Activated naive CD4-positive, alpha-beta T cell treated with anti-CD3 and anti-CD28 coated beads for 36 hours (primary cell): ENCODE results near the gene RALB. TPM values are rescaled to one million over a fixed set of nuclear protein-coding genes. Genes with fewer than 3 reads are reported as not detected.

Experiments
- CTCF ChIA-PET: fragments of 350-600 bp; sonication (Branson Sonifier 250); formaldehyde crosslinking; loops from one replicate; lab custom pipeline; 2021; ENCODE audit warnings: antibody characterized with exemption; lab: Charles Lee
- DNase-seq: peaks from one replicate; pipeline ENCODE4 v3.0.0-alpha.2; 2020
- H3K27ac Mint-ChIP-seq: one replicate; pipeline ENCODE4 v1.8.0; 2021; ENCODE audit warnings: mild to moderate bottlenecking, mixed read lengths
- H3K27me3 Mint-ChIP-seq: one replicate; pipeline ENCODE4 v1.8.0; 2021; ENCODE audit warnings: low read depth, mixed read lengths
- H3K36me3 Mint-ChIP-seq: one replicate; pipeline ENCODE4 v1.8.0; 2021; ENCODE audit warnings: low read depth, mixed read lengths
- H3K4me1 Mint-ChIP-seq: one replicate; pipeline ENCODE4 v1.8.0; 2021; ENCODE audit warnings: low read depth, mixed read lengths
- H3K4me3 Mint-ChIP-seq: one replicate; pipeline ENCODE4 v1.8.0; 2021; ENCODE audit warnings: mild to moderate bottlenecking, moderate library complexity, mixed read lengths
- H3K9me3 Mint-ChIP-seq: one replicate; pipeline ENCODE4 v1.8.0; 2021; ENCODE audit warnings: mixed read lengths
- intact Hi-C: fragments of 100-400 bp; cut with micrococcal nuclease; formaldehyde crosslinking; loops from one replicate; pipeline ENCODE4 v1.15.1; 2023
- total RNA-seq, 2 experiments: library from RNA; stranded (reverse); gene quantifications; one replicate each; pipeline ENCODE4 v1.2.3, GENCODE V29; 2021

RALB gene
- total RNA-seq, 2 experiments from 2014 or later, result 16.4 to 19.3 TPM

GRCh38 chr2:120236791-120237190 lies 15.9 kb upstream of the RALB start:
- H3K4me1 Mint-ChIP-seq, result peaks cover 17% of the 10 kb centered on the region
- DNase-seq, result no peak
- no peaks in the 10 kb centered on the region for H3K36me3 Mint-ChIP-seq
- no peak overlapping the region for H3K27ac Mint-ChIP-seq
- H3K4me3 Mint-ChIP-seq, result no peak overlapping the region
- CTCF ChIA-PET, result no interaction called here
- intact Hi-C loops, result no loop called here
- peaks cover 2% of the 10 kb centered on the region for H3K9me3 Mint-ChIP-seq
- no peaks in the 10 kb centered on the region for H3K27me3 Mint-ChIP-seq

GRCh38 chr2:120237491-120237902 lies 15.2 kb upstream of the RALB start:
- Mint-ChIP-seq H3K27me3 (no peaks in the 10 kb centered on the region), H3K4me1 (peaks cover 12% of the 10 kb centered on the region), H3K27ac (no peak overlapping the region), H3K36me3 (no peaks in the 10 kb centered on the region), H3K9me3 (peaks cover 2% of the 10 kb centered on the region), H3K4me3 (no peak overlapping the region)
- CTCF ChIA-PET, result no interaction called here
- intact Hi-C loops, result no loop called here
- DNase-seq, result no peak

GRCh38 chr2:120238728-120239487 lies 13.7 kb upstream of the RALB start:
- Mint-ChIP-seq H3K4me3 (no peak overlapping the region), H3K36me3 (no peaks in the 10 kb centered on the region), H3K27ac (no peak overlapping the region), H3K9me3 (peaks cover 5% of the 10 kb centered on the region), H3K27me3 (no peaks in the 10 kb centered on the region), H3K4me1 (peaks cover 2% of the 10 kb centered on the region)
- intact Hi-C loops, result no loop called here
- CTCF ChIA-PET, result no interaction called here
- DNase-seq, result no peak

- H3K36me3 Mint-ChIP-seq, result no peaks in the 10 kb centered on the region
- CTCF ChIA-PET, result interaction anchor here (1.9 kb wide), 1 partner anchor 74 kb away, joined by 5 read pairs; no protein-coding TSS in a partner anchor
- H3K27me3 Mint-ChIP-seq, result no peaks in the 10 kb centered on the region
- intact Hi-C loops, result no loop called here
- H3K27ac Mint-ChIP-seq, result no peak overlapping the region
- H3K4me3 Mint-ChIP-seq, result no peak overlapping the region
- H3K9me3 Mint-ChIP-seq, result peaks cover 6% of the 10 kb centered on the region
- H3K4me1 Mint-ChIP-seq, result peaks cover 2% of the 10 kb centered on the region
- no peak for DNase-seq
These were observed 13.0 kb upstream of the RALB start for GRCh38 chr2:120239488-120240287.

- H3K27me3 Mint-ChIP-seq, result no peaks in the 10 kb centered on the region
- peaks cover 2% of the 10 kb centered on the region for H3K4me1 Mint-ChIP-seq
- DNase-seq, result no peak
- H3K27ac Mint-ChIP-seq, result no peak overlapping the region
- peaks cover 5% of the 10 kb centered on the region for H3K9me3 Mint-ChIP-seq
- no peak overlapping the region for H3K4me3 Mint-ChIP-seq
- CTCF ChIA-PET, result interaction anchor here (1.9 kb wide), 1 partner anchor 73 kb away, joined by 5 read pairs; no protein-coding TSS in a partner anchor
- intact Hi-C loops, result no loop called here
- no peaks in the 10 kb centered on the region for H3K36me3 Mint-ChIP-seq
These were observed 11.7 kb upstream of the RALB start for GRCh38 chr2:120240901-120241429.

DNA sequence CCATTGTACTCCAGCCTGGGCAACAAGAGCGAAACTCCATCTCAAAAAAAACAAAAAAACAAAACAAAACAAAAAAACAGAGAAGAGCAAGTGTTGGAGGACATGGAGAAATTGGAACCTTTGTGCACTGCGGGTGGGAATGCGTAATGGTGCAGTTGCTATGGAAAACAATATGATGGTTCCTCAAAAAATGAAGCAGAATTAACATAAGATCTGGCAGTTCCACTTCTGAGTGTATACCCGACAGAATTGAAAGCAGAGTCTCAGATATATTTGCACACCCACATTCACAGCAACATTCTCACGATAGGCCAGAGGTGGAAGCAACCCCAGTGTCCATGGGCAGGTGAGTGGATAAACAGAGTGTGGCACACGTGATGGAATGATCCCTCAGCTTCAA lies 11.0 kb upstream of the RALB start:
- intact Hi-C loops, result no loop called here
- peaks cover 5% of the 10 kb centered on the region for H3K9me3 Mint-ChIP-seq
- no peaks in the 10 kb centered on the region for H3K36me3 Mint-ChIP-seq
- H3K4me1 Mint-ChIP-seq, result peaks cover 2% of the 10 kb centered on the region
- no peak overlapping the region for H3K4me3 Mint-ChIP-seq
- no peaks in the 10 kb centered on the region for H3K27me3 Mint-ChIP-seq
- no peak overlapping the region for H3K27ac Mint-ChIP-seq
- DNase-seq, result no peak
- CTCF ChIA-PET, result interaction anchor here (1.9 kb wide), 1 partner anchor 72 kb away, joined by 5 read pairs; no protein-coding TSS in a partner anchor

GRCh38 chr2:120243211-120243610 lies 9.4 kb upstream of the RALB start:
- Mint-ChIP-seq H3K9me3 (peaks cover 5% of the 10 kb centered on the region), H3K36me3 (no peaks in the 10 kb centered on the region), H3K4me3 (no peak overlapping the region), H3K4me1 (peaks cover 2% of the 10 kb centered on the region), H3K27ac (no peak overlapping the region), H3K27me3 (peaks cover 2% of the 10 kb centered on the region)
- CTCF ChIA-PET, result no interaction called here
- intact Hi-C loops, result no loop called here
- no peak for DNase-seq

DNA sequence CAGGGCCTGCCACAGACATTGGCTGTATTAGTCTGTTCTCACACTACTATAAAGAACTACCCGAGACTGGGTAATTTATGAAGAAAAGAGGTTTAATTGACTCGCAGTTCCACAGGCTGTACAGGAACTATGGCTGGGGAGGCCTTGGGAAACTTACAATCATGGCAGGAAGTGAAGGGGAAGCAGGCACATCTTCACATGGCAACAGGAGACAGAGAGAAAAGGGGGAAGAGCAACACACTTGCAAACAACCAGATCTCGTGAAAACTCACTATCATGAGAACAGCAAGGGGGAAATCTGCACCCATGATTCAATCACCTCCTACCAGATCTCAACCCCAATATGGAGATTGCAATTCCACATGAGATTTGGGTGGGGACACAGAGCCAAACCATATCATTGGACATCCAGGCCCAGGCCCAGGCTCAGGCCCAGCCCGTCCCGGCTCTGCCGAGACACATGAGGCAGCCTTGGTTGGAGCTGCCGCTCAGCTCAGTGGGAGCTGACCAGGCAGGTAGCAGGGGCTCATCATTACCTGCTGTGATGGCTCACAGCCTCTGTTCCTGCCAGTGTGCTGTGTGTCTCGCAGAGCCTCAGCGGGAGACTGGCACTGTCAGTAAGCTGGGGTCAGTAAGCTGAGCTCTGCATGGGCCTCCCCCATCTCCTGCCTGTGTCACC lies 8.6 kb upstream of the RALB start:
- CTCF ChIA-PET, result no interaction called here
- no peak overlapping the region for H3K27ac Mint-ChIP-seq
- no peaks in the 10 kb centered on the region for H3K36me3 Mint-ChIP-seq
- H3K27me3 Mint-ChIP-seq, result peaks cover 2% of the 10 kb centered on the region
- intact Hi-C loops, result no loop called here
- peaks cover 5% of the 10 kb centered on the region for H3K9me3 Mint-ChIP-seq
- H3K4me3 Mint-ChIP-seq, result no peak overlapping the region
- peaks cover 2% of the 10 kb centered on the region for H3K4me1 Mint-ChIP-seq
- no peak for DNase-seq

DNA sequence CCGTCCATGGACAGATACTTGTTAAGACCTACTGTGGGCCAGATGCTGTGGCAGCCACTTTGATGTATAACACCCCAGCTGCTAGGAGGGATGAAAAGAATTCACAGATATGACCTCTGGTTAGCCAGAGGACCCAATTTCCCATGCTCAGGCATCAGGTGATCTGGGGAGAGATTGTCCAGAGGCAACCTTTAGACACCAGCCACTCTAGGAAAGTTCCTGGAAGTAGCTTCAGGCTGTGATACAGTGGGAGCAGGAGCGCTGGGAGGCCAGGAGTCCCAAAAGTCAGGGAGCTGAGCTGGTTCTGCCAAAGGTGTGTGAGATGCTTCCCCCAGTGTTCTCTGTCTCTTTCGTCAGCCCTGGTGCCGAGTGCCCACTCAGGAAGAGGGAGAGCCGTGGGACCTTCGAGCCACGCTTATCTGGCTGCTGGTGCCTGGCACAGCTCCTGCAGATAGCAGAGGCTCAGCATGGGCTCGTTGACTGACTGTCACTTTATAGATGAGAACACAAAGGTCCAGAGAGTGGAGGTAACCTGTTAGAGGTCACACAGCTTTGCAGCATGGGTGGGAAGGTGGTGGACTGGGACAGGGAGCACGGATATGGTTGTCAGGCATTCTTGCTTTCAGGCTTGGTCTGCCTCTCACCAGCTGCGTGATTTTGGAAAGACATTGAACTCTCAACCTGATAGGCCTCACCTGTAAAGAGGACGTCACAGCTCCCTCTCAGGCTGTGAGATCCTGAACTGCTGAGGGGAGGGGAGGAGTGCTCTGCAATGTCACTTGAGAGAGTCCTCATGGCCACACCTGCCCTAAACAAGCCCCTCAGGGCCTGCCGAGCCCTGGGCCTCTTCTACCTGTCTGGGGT lies 7.8 kb upstream of the RALB start:
- H3K4me3 Mint-ChIP-seq, result no peak overlapping the region

GRCh38 chr2:120245520-120246332 lies 6.9 kb upstream of the RALB start:
- no peaks in the 10 kb centered on the region for H3K36me3 Mint-ChIP-seq
- DNase-seq, result no peak
- H3K4me3 Mint-ChIP-seq, result no peak overlapping the region
- H3K9me3 Mint-ChIP-seq, result peaks cover 5% of the 10 kb centered on the region
- CTCF ChIA-PET, result no interaction called here
- peaks cover 2% of the 10 kb centered on the region for H3K27me3 Mint-ChIP-seq
- intact Hi-C loops, result no loop called here
- H3K4me1 Mint-ChIP-seq, result no peaks in the 10 kb centered on the region
- no peak overlapping the region for H3K27ac Mint-ChIP-seq

More for the DNA sequence above, 7.8 kb upstream of the RALB start:
- intact Hi-C loops, result no loop called here
- Mint-ChIP-seq H3K27ac (no peak overlapping the region), H3K27me3 (peaks cover 2% of the 10 kb centered on the region), H3K4me1 (peaks cover 2% of the 10 kb centered on the region), H3K36me3 (no peaks in the 10 kb centered on the region), H3K9me3 (peaks cover 5% of the 10 kb centered on the region)
- DNase-seq, result no peak
- CTCF ChIA-PET, result no interaction called here
